Stromal cell of bone marrow (primary cell): ENCODE results near the gene MRPL3.

Experiments used
- DNase-seq: peaks from one replicate; pipeline ENCODE4 v3.0.0-alpha.2; 2012; ENCODE audit warnings: low read depth

Gene MRPL3

GRCh38 chr3:131502530-131503319 lies at the start of gene MRPL3:
Gene MRPL3, minus strand, starts transcription at chr3:131502971. Its CDS starts 150 bp downstream, at chr3:131502821.
- DNase-seq: peak; percentile 76

DNA sequence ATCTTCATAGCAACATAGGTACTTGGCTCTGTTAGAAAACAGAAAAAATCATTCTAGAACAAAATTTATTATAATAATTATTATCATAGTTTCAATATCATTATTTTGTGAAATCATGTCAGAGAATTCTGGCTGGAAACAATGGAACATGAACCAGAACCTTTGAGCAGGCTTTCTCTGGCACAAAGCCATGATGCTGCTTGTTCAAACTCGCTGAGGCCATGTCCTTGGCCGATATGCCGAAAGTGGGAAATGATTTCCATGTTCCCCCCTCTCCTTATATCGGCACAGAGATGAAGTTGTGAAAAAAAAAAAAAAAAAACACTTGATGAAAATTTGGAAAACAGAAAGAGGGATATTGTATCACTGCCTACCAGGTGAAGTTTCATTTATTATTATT lies 49.0 kb upstream of the MRPL3 start:
- DNase-seq: no peak

DNA sequence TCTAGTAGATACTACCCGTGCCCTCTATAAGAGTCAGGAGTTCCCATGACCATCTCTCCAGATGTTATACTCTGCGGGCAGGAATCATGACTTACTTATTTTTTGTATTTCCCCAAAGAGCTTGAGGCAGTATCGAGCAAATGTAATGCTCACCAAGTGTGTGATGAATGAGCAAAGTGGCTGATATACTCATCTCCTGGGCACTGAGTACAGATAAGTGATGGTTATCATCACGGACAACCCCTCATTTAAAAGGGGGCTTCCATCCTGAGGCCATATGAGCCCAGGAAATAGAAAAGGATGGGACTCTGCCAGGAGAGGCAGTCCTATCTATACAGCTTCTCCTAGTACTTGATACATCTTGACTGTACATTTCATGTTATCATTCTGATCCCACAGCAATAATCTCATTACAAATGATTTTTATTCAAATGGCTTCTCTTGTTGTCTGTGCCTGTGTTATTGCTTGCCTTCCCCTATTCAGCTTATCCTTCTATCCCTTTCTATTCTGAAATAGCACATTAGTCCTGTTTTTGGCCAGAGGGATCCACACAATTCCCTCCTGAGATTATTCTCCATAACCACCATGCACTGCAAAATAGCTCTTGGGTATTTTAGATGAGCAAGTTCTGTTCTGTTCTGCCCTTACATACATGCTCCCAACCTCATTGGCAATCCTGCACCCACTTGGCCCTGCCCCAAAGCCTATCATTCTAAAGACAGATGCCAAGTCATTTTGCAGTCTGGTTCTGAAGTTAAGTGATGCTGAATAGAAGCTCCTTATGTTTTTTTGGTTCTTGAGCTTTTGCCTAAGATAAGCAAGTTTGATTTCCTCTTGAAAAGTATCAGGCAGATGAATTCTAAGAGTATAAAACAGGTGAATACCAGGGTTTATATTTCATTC lies 48.0 kb upstream of the MRPL3 start:
- no peak for DNase-seq

DNA sequence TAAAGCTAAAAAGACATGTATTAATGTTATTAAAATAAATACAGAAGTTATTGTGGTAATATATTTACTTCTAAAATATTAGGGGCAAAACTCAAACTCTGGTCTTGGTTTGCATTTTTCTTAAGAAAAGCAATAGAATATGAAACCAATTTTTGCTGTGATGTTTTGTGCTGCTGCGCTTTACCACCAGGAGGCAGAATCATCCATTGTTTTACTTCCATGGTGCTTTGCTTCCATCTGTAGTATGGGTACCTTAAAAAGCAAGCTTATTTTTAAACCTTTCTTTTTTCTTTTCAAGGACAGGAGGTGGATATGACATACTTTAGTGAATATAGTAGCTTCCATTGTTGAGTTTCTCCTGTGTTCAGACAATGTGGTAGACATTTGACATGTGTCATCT lies 46.6 kb upstream of the MRPL3 start:
- DNase-seq: no peak

DNA sequence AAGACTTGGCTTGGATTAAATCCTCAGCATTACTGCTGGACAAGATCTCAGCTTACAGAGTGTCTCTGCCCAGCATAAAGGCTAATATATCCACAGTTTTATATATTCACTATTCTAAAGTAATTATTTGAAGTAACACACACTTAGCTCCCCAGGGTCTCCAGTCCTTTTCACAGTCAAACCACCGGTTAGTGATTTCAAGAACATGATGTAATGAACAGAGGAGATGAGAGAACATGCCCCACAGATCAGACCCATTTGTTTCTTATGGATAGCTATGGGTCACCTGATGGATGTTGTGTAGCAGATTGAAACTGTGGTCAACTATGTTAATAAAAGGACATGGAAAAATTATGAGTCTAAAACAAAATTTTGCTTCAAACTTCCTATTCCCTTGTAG lies 44.8 kb upstream of the MRPL3 start:
- no peak for DNase-seq

DNA sequence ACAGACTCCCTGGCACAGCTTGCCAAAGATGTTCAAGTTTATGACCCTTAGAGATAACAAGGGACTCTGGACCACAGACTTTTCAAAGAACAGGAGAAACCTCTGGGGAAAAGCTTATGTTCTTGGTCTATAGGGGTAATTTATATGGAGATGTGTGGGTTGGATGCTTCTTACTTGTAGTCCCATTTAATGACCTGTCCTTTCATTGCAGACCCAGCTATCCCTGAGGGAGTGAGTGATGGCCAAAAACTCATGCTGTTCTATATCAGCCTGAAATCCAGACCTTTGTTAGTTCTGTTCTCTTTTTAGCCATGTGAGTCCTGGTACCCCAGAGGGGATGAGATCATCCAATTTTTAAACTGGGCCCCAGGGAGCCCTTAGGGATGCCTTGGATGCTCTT lies 43.7 kb upstream of the MRPL3 start:
- no peak for DNase-seq

GRCh38 chr3:131544557-131544956 lies 41.8 kb upstream of the MRPL3 start:
- DNase-seq: no peak

GRCh38 chr3:131543714-131544113 lies 40.9 kb upstream of the MRPL3 start:
- peak; percentile 84 for DNase-seq

DNA sequence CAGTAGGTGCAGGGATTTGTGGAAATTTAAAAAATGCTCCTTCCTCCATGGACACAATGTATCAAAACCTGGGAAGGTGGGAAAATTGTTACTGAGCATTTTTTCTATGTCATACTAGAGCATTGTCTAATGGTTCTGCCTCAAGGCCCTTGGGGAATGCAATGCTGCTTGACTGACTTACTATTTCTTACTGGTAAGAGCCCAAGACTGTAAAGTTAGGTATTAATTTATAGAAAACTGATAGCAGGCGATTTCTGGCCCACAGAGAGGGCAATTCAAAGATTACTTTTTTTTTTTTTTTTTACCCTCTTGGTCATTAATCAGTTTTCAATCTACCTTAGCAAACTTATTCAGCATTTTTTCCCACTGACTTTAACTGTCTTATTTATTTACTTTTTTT lies 38.5 kb upstream of the MRPL3 start:
- no peak for DNase-seq

DNA sequence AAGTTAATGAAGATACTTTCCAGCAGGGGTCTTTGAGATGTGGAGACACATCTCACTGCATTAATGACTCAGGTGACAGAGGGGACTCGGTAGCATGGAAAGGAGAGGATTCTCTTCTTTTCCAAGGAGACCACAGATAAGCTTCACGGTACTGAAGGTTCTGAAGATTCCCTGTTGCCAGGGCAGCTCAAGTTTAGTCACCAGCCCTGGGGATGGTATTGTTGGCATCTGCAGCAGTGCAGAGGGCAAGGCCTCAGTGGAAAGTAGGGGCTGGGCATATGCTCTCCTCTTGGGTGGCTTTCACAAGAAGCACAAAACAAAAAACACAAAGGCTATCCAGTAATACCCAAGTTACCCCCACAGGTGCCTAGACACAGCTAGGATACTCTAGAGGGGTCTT lies 38.0 kb upstream of the MRPL3 start:
- no peak for DNase-seq

DNA sequence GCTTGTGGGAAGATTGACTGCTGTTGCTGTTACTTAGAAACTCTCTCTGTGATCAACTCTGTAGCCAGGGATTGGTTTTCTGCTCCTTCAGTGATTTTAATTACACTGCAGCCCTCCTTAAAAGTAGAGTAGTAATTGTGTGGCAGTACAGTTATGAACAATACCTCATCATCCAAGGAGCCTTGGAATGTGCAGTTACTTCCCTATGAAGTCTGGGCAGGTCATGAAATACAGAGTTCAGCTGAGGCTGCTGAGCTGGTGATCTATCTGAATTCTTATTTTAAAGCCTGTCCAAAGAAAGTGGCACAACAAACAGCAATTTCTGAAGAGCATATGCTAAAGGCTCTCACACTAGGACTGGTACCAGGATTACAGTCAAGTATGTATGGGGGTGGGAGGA lies 37.4 kb upstream of the MRPL3 start:
- no peak for DNase-seq

- DNase-seq: no peak
Measured at GRCh38 chr3:131538968-131539367, 36.2 kb upstream of the MRPL3 start.

GRCh38 chr3:131537531-131537930 lies 34.8 kb upstream of the MRPL3 start:
- no peak for DNase-seq

- peak; percentile 71 for DNase-seq
Measured at GRCh38 chr3:131535596-131535995, 32.8 kb upstream of the MRPL3 start.

DNA sequence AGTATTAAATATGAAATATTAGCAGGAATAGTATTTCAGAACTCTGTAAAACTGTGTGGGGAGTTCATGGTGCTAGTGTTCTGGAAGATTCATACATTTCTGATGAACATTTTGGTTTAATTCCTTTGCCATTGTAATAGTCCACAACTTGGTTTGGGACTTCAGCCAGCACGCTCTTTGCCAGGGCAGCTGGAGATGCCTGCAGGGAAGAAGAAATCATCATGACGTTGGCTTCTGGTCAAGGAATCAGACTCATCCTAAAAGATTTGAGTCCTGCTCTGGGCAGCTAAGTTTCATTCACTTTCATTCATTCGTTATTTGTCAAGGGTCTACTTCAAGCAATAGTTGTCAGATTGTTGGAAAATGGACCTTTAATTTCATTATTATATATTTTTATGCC lies 32.4 kb upstream of the MRPL3 start:
- peak; percentile 64 for DNase-seq

GRCh38 chr3:131532645-131533044 lies 29.9 kb upstream of the MRPL3 start:
- no peak for DNase-seq

- DNase-seq: no peak
Measured at GRCh38 chr3:131530843-131531242, 28.1 kb upstream of the MRPL3 start.

- no peak for DNase-seq
Measured at GRCh38 chr3:131530388-131530787, 27.6 kb upstream of the MRPL3 start.

GRCh38 chr3:131526801-131527347 lies 24.1 kb upstream of the MRPL3 start:
- peak; percentile 22 for DNase-seq

GRCh38 chr3:131518680-131519079 lies 15.9 kb upstream of the MRPL3 start:
- DNase-seq: no peak

GRCh38 chr3:131505421-131505820 lies 2.6 kb upstream of the MRPL3 start:
- DNase-seq: no peak

DNA sequence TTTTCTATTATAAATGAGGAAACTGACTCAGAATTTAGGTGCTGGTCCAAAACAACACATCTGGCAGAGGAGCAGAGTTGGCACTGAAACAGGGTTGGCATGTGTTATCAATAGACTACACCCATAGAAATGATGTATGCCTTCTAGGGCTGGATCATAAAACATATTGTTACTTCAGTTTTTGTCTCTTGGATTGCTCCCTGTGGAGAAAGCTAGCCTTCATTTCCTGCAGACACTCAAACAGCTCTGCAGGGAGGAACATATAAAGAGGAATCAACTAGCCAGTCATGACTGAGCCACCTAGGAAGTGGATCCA lies 507 bp upstream of the MRPL3 start:
- DNase-seq: no peak

- no peak for DNase-seq
Measured at GRCh38 chr3:131501949-131502348, 822 bp downstream of the MRPL3 start.
